ENCODE results near the gene FXYD2. TPM values are rescaled to one million over a fixed set of nuclear protein-coding genes. Genes with fewer than 3 reads are reported as not detected.

Gene FXYD2
- total and polyA plus RNA-seq, 7 experiments from 2014 or later: 3.1 to 25.6 (median 5.6) TPM

- Histone ChIP-seq H3K36me3 (ENCODE audit: control insufficient read depth in 2 of 3, insufficient read depth in 3 of 3, low read length in 3 of 3) (no peaks in the 10 kb centered on the region), H3K4me1 (ENCODE audit: control insufficient read depth in 2 of 2, insufficient read depth in 2 of 2, low read length in 2 of 2) (peaks cover 6 to 9% of the 10 kb centered on the region in 2 donors), H3K9me3 (ENCODE audit: control insufficient read depth in 2 of 3, low read length in 3 of 3) (no peaks in the 10 kb centered on the region), H3K27me3 (ENCODE audit: control insufficient read depth in 2 of 2, insufficient read depth in 2 of 2, low read length in 2 of 2) (no peaks in the 10 kb centered on the region), H3K4me3 (ENCODE audit: low read length) (no peak overlapping the region), H3K27ac (ENCODE audit: low read depth, low read length) (no peak overlapping the region)
- POLR2A ChIA-PET: no interaction called here
- no peaks in the 10 kb centered on the region for H3K9me3 Mint-ChIP-seq
- H3K27ac Mint-ChIP-seq: peak overlapping the region in 4 of 9 donors; percentile 2 to 40 (median 12)
- CTCF ChIA-PET: interaction anchor here (1.1 to 5.4 kb wide), 3 partner anchors 105 to 212 kb away, joined by 5 to 76 read pairs (median 6); no protein-coding TSS in a partner anchor
- peaks cover 0 to 39% (median 0%) of the 10 kb centered on the region in 5 donors for H3K27me3 Mint-ChIP-seq
- DNase-seq (peak in 1 of 9 donors; percentile 15), ATAC-seq (no peak)
- intact Hi-C loops (cut with micrococcal nuclease): no loop called here
- H3K4me1 Mint-ChIP-seq: peaks cover 0 to 12% (median 0%) of the 10 kb centered on the region in 7 donors
- H3K4me3 Mint-ChIP-seq: no peak overlapping the region
- H3K36me3 Mint-ChIP-seq: no peaks in the 10 kb centered on the region
Observed at GRCh38 chr11:117840881-117841550, 16.5 kb upstream of the FXYD2 start.

- Mint-ChIP-seq H3K9me3 (no peaks in the 10 kb centered on the region), H3K36me3 (no peaks in the 10 kb centered on the region), H3K4me3 (no peak overlapping the region), H3K27ac (no peak overlapping the region), H3K27me3 (peaks cover 0 to 35% (median 0%) of the 10 kb centered on the region in 5 donors), H3K4me1 (peaks cover 0 to 12% (median 0%) of the 10 kb centered on the region in 7 donors)
- Histone ChIP-seq H3K27me3 (ENCODE audit: control insufficient read depth in 2 of 2, insufficient read depth in 2 of 2, low read length in 2 of 2) (no peaks in the 10 kb centered on the region), H3K4me3 (ENCODE audit: low read length) (no peak overlapping the region), H3K36me3 (ENCODE audit: control insufficient read depth in 2 of 3, insufficient read depth in 3 of 3, low read length in 3 of 3) (no peaks in the 10 kb centered on the region), H3K4me1 (ENCODE audit: control insufficient read depth in 2 of 2, insufficient read depth in 2 of 2, low read length in 2 of 2) (peaks cover 6 to 9% of the 10 kb centered on the region in 2 donors), H3K9me3 (ENCODE audit: control insufficient read depth in 2 of 3, low read length in 3 of 3) (no peaks in the 10 kb centered on the region), H3K27ac (ENCODE audit: low read depth, low read length) (no peak overlapping the region)
- DNase-seq: peak in 1 of 9 donors; percentile 18
- CTCF ChIA-PET: interaction anchor here (1.1 to 1.3 kb wide), 2 partner anchors 107 to 213 kb away, joined by 5 to 6 read pairs; no protein-coding TSS in a partner anchor
- POLR2A ChIA-PET: no interaction called here
- intact Hi-C loops (cut with micrococcal nuclease): no loop called here
- no peak for ATAC-seq
Observed at GRCh38 chr11:117839936-117840813, 15.6 kb upstream of the FXYD2 start.

DNA sequence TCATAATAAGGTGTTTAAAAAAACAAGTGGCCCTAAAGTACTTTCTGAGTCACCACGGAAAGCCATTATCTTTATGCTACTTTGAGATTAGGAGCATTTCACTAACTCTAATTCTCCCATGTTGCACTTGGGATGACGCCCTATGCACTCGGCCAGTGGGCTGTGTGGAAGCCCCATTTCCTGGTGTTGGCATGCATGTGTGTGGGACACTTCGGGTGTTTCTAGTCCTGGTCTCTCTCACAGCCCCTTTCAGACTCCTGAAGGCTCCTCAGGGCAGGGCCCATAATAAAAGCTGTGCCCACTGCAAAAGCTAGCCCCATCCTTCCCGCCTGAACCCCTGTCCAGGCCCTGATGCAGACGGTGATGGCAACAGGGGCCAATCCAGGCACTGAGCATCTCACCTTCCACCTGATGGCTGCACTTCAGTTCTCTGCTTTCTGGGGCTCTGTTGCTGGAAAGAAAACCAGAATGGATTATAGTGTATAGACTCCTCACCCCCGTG, 14.9 kb upstream of the FXYD2 start:
- Histone ChIP-seq H3K4me1 (ENCODE audit: control insufficient read depth in 2 of 2, insufficient read depth in 2 of 2, low read length in 2 of 2) (peaks cover 6 to 9% of the 10 kb centered on the region in 2 donors), H3K36me3 (ENCODE audit: control insufficient read depth in 2 of 3, insufficient read depth in 3 of 3, low read length in 3 of 3) (no peaks in the 10 kb centered on the region), H3K27ac (ENCODE audit: low read depth, low read length) (no peak overlapping the region), H3K4me3 (ENCODE audit: low read length) (no peak overlapping the region), H3K27me3 (ENCODE audit: control insufficient read depth in 2 of 2, insufficient read depth in 2 of 2, low read length in 2 of 2) (no peaks in the 10 kb centered on the region), H3K9me3 (ENCODE audit: control insufficient read depth in 2 of 3, low read length in 3 of 3) (no peaks in the 10 kb centered on the region)
- ATAC-seq (no peak), DNase-seq (peak in 1 of 9 donors; percentile 18)
- no peak overlapping the region for H3K4me3 Mint-ChIP-seq
- peaks cover 0 to 35% (median 0%) of the 10 kb centered on the region in 5 donors for H3K27me3 Mint-ChIP-seq
- H3K27ac Mint-ChIP-seq: no peak overlapping the region
- no peaks in the 10 kb centered on the region for H3K9me3 Mint-ChIP-seq
- intact Hi-C loops (cut with micrococcal nuclease): no loop called here
- peaks cover 0 to 12% (median 0%) of the 10 kb centered on the region in 7 donors for H3K4me1 Mint-ChIP-seq
- ChIA-PET POLR2A (no interaction called here), CTCF (interaction anchor here (1.3 kb wide), 1 partner anchor 108 kb away, joined by 6 read pairs; no protein-coding TSS in a partner anchor)
- H3K36me3 Mint-ChIP-seq: no peaks in the 10 kb centered on the region

GRCh38 chr11:117838901-117839300, 14.4 kb upstream of the FXYD2 start:
- CTCF ChIA-PET: interaction anchor here (1.0 kb wide), 1 partner anchor 214 kb away, joined by 5 read pairs; no protein-coding TSS in a partner anchor
- POLR2A ChIA-PET: no interaction called here
- H3K4me3 ChIP-seq (ENCODE audit: low read length): no peak overlapping the region
- ATAC-seq (no peak), DNase-seq (no peak)
- intact Hi-C loops (cut with micrococcal nuclease): no loop called here
- H3K27ac Mint-ChIP-seq: peak overlapping the region in 2 of 9 donors; percentile 12 to 63
- no peaks in the 10 kb centered on the region for H3K9me3 Mint-ChIP-seq
- H3K9me3 ChIP-seq (ENCODE audit: control insufficient read depth in 2 of 3, low read length in 3 of 3): no peaks in the 10 kb centered on the region
- no peak overlapping the region for H3K27ac ChIP-seq (ENCODE audit: low read depth, low read length)
- H3K4me3 Mint-ChIP-seq: no peak overlapping the region
- H3K27me3 Mint-ChIP-seq: peaks cover 0 to 35% (median 0%) of the 10 kb centered on the region in 5 donors
- peaks cover 0 to 12% (median 0%) of the 10 kb centered on the region in 7 donors for H3K4me1 Mint-ChIP-seq
- no peaks in the 10 kb centered on the region for H3K36me3 Mint-ChIP-seq
- peaks cover 4 to 6% of the 10 kb centered on the region in 2 donors for H3K4me1 ChIP-seq (ENCODE audit: control insufficient read depth in 2 of 2, insufficient read depth in 2 of 2, low read length in 2 of 2)
- no peaks in the 10 kb centered on the region for H3K36me3 ChIP-seq (ENCODE audit: control insufficient read depth in 2 of 3, insufficient read depth in 3 of 3, low read length in 3 of 3)
- H3K27me3 ChIP-seq (ENCODE audit: control insufficient read depth in 2 of 2, insufficient read depth in 2 of 2, low read length in 2 of 2): no peaks in the 10 kb centered on the region

GRCh38 chr11:117837791-117838190, 13.2 kb upstream of the FXYD2 start:
- no peak overlapping the region for H3K4me3 ChIP-seq (ENCODE audit: low read length)
- H3K4me1 ChIP-seq (ENCODE audit: control insufficient read depth in 2 of 2, insufficient read depth in 2 of 2, low read length in 2 of 2): no peaks in the 10 kb centered on the region
- intact Hi-C loops (cut with micrococcal nuclease): no loop called here
- ChIA-PET POLR2A (no interaction called here), CTCF (interaction anchor here (1.0 to 1.2 kb wide), 2 partner anchors 10 to 215 kb away, joined by 4 to 5 read pairs; no protein-coding TSS in a partner anchor)
- Mint-ChIP-seq H3K4me1 (peaks cover 0 to 11% (median 0%) of the 10 kb centered on the region in 7 donors), H3K36me3 (no peaks in the 10 kb centered on the region), H3K4me3 (no peak overlapping the region), H3K9me3 (no peaks in the 10 kb centered on the region), H3K27me3 (peaks cover 0 to 35% (median 0%) of the 10 kb centered on the region in 5 donors), H3K27ac (peak overlapping the region in 3 of 9 donors; percentile 0 to 31 (median 12))
- DNase-seq (peak in 1 of 9 donors; percentile 15), ATAC-seq (no peak)
- no peak overlapping the region for H3K27ac ChIP-seq (ENCODE audit: low read depth, low read length)
- H3K36me3 ChIP-seq (ENCODE audit: control insufficient read depth in 2 of 3, insufficient read depth in 3 of 3, low read length in 3 of 3): no peaks in the 10 kb centered on the region
- no peaks in the 10 kb centered on the region for H3K9me3 ChIP-seq (ENCODE audit: control insufficient read depth in 2 of 3, low read length in 3 of 3)
- no peaks in the 10 kb centered on the region for H3K27me3 ChIP-seq (ENCODE audit: control insufficient read depth in 2 of 2, insufficient read depth in 2 of 2, low read length in 2 of 2)

DNA sequence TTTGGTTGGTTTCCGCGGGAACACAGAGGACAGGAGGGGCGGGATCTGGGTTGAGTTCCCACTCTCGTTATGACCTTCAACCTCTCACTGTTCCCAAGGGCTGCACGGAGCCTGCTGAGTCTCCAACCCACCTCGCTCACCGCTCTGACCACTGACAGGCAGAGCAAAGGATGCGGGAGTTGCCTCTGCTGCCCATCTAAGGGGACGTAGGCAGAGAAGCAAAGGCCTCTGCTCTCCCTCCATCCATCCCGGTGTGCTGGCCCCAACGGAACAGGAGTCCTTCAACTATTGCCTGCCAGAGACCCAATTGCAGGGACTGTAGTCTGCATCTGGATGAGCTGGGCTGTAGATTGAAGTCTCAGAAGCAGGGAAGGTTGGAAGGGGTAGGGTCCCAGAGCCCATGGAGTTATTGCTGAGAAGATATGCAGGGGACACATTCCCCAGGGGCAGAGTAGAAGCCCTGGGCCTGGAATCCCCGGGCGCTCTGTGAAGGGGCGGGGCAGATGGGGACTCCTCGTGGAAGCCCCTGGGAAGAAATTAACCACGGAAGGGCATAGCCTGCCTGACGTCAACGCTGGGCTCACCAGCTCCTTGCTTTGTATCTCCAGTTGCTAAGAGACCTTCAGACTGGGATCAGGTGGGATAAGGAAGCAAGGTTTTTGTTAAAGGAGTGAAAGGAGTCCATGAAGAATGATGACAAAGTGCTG, 12.7 kb upstream of the FXYD2 start:
- Histone ChIP-seq H3K27me3 (ENCODE audit: control insufficient read depth in 2 of 2, insufficient read depth in 2 of 2, low read length in 2 of 2) (no peaks in the 10 kb centered on the region), H3K36me3 (ENCODE audit: control insufficient read depth in 2 of 3, insufficient read depth in 3 of 3, low read length in 3 of 3) (no peaks in the 10 kb centered on the region), H3K4me3 (ENCODE audit: low read length) (no peak overlapping the region), H3K4me1 (ENCODE audit: control insufficient read depth in 2 of 2, insufficient read depth in 2 of 2, low read length in 2 of 2) (no peaks in the 10 kb centered on the region), H3K9me3 (ENCODE audit: control insufficient read depth in 2 of 3, low read length in 3 of 3) (no peaks in the 10 kb centered on the region), H3K27ac (ENCODE audit: low read depth, low read length) (no peak overlapping the region)
- Mint-ChIP-seq H3K36me3 (no peaks in the 10 kb centered on the region), H3K27ac (peak overlapping the region in 2 of 9 donors; percentile 0 to 34), H3K27me3 (peaks cover 0 to 35% (median 0%) of the 10 kb centered on the region in 5 donors), H3K9me3 (no peaks in the 10 kb centered on the region), H3K4me1 (peaks cover 0 to 9% (median 5%) of the 10 kb centered on the region in 7 donors), H3K4me3 (no peak overlapping the region)
- ChIA-PET CTCF (interaction anchor here (1.2 kb wide), 1 partner anchor 9 kb away, joined by 4 read pairs; no protein-coding TSS in a partner anchor), POLR2A (no interaction called here)
- DNase-seq (peak in 1 of 9 donors; percentile 18), ATAC-seq (no peak)
- intact Hi-C loops (cut with micrococcal nuclease): no loop called here

All from naive thymus-derived CD4-positive, alpha-beta T cell (primary cell).